K562 (cell line): Measurements from ENCODE around the gene MDM4. TPM values are rescaled to one million over a fixed set of nuclear protein-coding genes. Genes with fewer than 3 reads are reported as not detected.

Experiments used
- CHD2 ChIP-seq: IDR thresholded peaks from 2 replicates; pipeline ENCODE4 v1.6.1; 2011; ENCODE audit warnings: low read depth, low read length
- CREB3L1 ChIP-seq: fragments of 450-650 bp; IDR thresholded peaks from 2 replicates; pipeline ENCODE4 v1.6.1; 2014; ENCODE audit warnings: low read depth, mild to moderate bottlenecking, moderate library complexity, borderline replicate concordance
- ID3 ChIP-seq, 2 experiments: fragments of 250-450 bp in 1 of 2; fragments of 450-650 bp in 1 of 2; sonication (Bioruptor Pico) in 1 of 2; IDR thresholded peaks; 2 replicates each; pipeline versions ENCODE4 v1.6.1 to v1.8.0; 2016 to 2021; ENCODE audit warnings: mild to moderate bottlenecking in 2 of 2, moderate library complexity in 2 of 2, missing compliant biosample characterization in 1 of 2, missing genetic modification characterization in 1 of 2
- MITF ChIP-seq: IDR thresholded peaks from 2 replicates; pipeline ENCODE4 v1.6.1; 2014; ENCODE audit warnings: antibody characterized with exemption
- POLR2G ChIP-seq: fragments of 200-400 bp; formaldehyde crosslinking; IDR thresholded peaks from 2 replicates; pipeline ENCODE4 v1.6.1; 2017; ENCODE audit warnings: low read depth, mild to moderate bottlenecking, antibody characterized with exemption, low read length, moderate library complexity
- SMARCB1 ChIP-seq: IDR thresholded peaks from 2 replicates; pipeline ENCODE4 v1.6.1; 2011; ENCODE audit warnings: improper control_type of control experiment, low read depth; ENCODE audit not compliant: insufficient read length
- STAG1 ChIP-seq: sonication (generic); formaldehyde crosslinking; IDR thresholded peaks from 2 replicates; pipeline ENCODE4 v1.5.0; 2020; ENCODE audit warnings: missing genetic modification reagents, borderline replicate concordance
- THAP12 ChIP-seq: fragments of 250-450 bp; sonication (Bioruptor Pico); IDR thresholded peaks from 2 replicates; pipeline ENCODE4 v1.9.0; 2021; ENCODE audit warnings: mild to moderate bottlenecking, inconsistent platforms
- ZNF224 ChIP-seq: sonication (generic); formaldehyde crosslinking; IDR thresholded peaks from 2 replicates; pipeline ENCODE4 v1.8.0; 2022; ENCODE audit warnings: mild to moderate bottlenecking, missing genetic modification reagents
- polyA plus RNA-seq, 8 experiments: library from polyadenylated mRNA; depleted of rRNA in 4 of 8; stranded (reverse) in 5 of 8; unstranded in 3 of 8; fragments of >200 nt; fragmentation: Nextera tagmentation in 2 of 8; fragmentation: Illumina TruSeq in 1 of 8; extraction: Ambion mirVana in 2 of 8; extraction: Trizol in 1 of 8; gene quantifications; 2 replicates each; pipeline versions ENCODE4 v1.2.1 to v1.2.3, GENCODE V29; 2011 to 2014; ENCODE audit warnings: inconsistent platforms in 1 of 8, missing spikeins in 1 of 8
- total RNA-seq, 7 experiments: library from RNA; depleted of rRNA in 6 of 7; stranded (reverse); fragments of >200 nt in 6 of 7; fragmentation: Illumina TruSeq in 2 of 7; extraction: Trizol in 2 of 7; gene quantifications; 2 replicates each; pipeline versions ENCODE4 v1.2.1 to v1.2.3, GENCODE V29; 2011 to 2021; ENCODE audit warnings: low replicate concordance in 1 of 7

The MDM4 gene
- total and polyA plus RNA-seq, 9 of the 15 experiments (the other 6 are each of a cell fraction or from before 2014, with no cell fraction given) = 3.3 to 61.7 (median 21.2) TPM

GRCh38 chr1:204507317-204508105 lies 8.7 kb upstream of the MDM4 start (continued):
- TF ChIP-seq ID3 (CRISPR knock-in tag; IDR thresholded peaks at IDR 0.05) = no peak
- no peak; the same call in 1 of the 2 replicates for TF ChIP-seq ID3 (tag; IDR thresholded peaks at IDR 0.05)
- no peak for TF ChIP-seq MITF
- no peak for TF ChIP-seq STAG1 (CRISPR knock-in tag)
- peak; percentile 74 for TF ChIP-seq POLR2G
- no peak for TF ChIP-seq CREB3L1
- no peak for TF ChIP-seq SMARCB1
- no peak for TF ChIP-seq THAP12 (CRISPR knock-in tag)
- no peak for TF ChIP-seq ZNF224 (CRISPR knock-in tag)
- TF ChIP-seq CHD2 = no peak
